HG03565 (cell line): ENCODE results near the gene DPP6.
"Not testable (repeated sequence)": the region's sequence is repeated elsewhere in the genome, so short reads cannot be mapped to it uniquely, and the experiment has no call there.

ENCODE experiments used
- ATAC-seq: cut with Tn5 transposase; IDR thresholded peaks from one replicate; pipeline ENCODE4 v1.9.1; 2021; ENCODE audit warnings: mild to moderate bottlenecking, moderate library complexity; ENCODE audit not compliant: unreplicated experiment

DPP6 gene

GRCh38 chr7:154915600-154915999 is 863.4 kb downstream of the DPP6 start:
- ATAC-seq, result no peak

DNA sequence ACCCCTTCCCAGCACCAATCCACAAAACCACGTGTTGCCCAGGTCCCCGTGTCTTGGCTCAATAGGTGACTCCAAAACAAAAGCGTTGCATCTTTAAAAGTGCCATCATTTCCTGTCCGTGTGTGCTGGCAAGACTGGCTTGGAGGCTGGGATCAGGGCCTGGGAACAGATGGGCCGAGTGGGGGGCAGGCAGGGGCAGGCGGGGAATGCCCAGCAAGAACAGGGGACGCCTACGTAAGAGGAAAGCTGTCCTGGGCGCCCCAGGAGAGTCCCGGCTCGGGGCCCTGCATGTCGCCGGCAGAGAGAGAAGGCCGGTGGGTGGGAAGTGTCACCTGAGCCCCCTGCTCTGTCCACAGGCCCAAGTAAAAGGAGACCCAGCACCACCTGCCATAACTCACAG is 864.2 kb downstream of the DPP6 start:
- no peak for ATAC-seq

DNA sequence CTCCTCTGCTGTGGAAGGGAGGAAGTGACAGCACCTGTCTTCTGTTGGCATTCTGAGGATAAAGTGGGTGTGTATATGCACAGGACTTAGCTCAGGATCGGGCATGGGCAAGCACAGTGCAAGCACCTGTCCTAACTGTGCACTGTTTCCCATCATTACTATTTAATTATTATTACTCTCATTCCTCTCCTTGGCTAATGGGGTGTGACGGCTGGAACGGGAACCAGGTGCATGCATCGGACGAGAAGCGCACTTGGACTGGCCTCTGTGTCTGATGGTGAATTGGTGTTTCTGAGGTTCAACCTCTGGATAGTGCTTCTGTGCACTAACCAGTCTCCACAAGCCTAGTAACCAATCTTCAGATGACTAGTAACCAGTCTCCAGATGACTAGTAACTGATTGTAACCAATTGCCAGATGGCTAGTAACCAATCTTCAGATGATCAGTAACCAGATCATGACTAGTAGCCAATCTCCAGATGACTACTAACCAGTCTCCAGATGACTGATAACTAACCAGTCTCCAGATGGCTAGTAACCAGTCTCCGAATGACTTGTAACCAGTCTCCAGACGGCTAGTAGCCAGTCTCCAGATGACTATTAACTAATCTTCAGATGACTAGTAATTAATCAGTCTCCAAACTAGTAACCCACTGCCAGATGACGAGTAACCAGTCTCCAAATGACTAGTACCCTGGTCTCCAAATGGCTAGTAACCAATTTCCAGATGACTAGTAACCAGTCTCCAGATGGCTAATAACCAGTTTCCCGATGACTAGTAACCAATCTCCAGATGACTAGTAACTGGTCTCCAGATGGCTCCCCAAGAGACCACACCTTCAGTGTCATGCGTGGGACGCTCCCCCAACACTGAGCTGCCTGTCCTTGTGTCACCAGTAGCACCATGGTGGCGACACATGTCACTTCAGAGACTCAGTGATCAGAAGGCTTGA is 864.9 kb downstream of the DPP6 start:
- no peak for ATAC-seq

DNA sequence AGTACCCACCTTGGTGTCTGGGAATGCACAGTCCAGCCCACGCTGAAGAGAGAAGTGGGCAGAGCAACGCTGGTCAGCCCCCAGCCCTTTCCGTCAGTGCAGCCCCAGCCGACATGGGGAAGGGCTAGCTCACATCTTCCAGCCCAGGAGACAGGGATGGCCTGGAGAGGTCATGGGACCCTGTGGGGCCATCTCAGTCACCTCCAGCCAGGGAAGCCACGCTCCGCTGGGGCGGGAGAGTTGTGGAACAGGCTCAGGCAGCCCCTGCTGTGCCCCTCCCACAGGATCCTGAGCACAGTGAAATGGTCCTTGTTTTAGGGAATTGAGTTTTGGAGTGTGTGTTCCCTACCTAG is 865.6 kb downstream of the DPP6 start:
- no peak for ATAC-seq

- no peak for ATAC-seq
Measured at GRCh38 chr7:154918266-154918665, 866.1 kb downstream of the DPP6 start.

- ATAC-seq, result no peak
Measured at GRCh38 chr7:154918741-154919140, 866.5 kb downstream of the DPP6 start.

DNA sequence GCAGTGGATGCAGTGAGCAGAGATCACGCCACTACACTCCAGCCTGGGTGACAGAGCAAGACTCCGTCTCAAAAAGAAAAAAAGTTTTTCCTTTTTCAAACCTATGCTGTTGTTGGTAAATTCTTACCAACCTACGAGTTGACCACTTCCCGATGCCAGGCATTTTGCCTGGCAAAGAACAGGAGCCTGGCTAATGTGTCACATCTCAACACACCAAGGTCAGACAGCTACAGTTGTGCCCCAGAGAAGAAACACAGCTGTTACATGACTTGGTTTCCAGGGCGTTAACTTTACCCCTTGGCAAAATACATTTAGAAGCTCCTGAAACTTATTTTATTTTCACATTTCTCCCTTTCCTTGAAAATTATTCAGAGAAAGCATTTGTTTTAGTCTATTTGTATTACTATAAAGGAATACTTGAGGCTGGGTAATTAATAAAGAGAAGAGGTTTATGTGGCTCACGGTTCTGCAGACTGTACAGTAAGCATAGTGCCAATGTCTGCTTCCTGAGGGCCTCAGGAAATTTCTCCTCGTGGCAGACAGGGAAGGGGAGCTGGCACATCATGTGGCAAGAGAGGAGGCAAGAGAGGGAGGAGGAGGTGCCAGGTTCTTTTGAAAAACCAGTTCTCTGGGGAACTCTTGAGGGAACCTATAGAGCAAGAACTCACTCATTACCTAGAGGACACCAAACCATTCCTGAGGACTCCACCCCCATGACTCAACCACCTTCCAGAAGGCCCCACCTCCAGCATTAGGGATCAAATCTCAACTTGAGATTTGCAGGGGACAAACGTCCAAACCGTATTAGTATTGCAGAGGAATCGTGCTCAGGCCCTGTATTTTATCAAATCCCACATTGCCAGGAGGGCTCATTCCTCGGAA is 867.4 kb downstream of the DPP6 start:
- ATAC-seq, result no peak

DNA sequence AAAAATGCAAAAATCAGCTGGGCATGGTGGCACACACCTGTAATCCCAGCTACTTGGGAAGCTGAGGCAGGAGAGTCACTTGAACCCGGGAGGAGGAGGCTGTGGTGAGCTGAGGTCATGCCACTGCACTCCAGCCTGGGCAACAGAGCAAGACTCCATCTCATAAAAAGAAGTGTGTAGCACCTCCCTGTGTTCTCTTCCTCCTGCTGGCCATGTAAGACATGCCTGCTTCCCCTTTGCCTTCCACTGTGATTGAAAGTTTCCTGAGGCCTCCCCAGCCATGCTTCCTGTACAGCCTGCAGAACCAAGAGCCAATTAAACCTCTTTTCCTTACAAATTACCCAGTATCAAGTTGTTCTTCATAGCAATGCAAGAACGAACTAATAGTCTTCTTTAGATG is 870.3 kb downstream of the DPP6 start:
- ATAC-seq, result not testable (repeated sequence)

- peak; percentile 39 for ATAC-seq
Measured at GRCh38 chr7:154927624-154928125, 875.5 kb downstream of the DPP6 start.

DNA sequence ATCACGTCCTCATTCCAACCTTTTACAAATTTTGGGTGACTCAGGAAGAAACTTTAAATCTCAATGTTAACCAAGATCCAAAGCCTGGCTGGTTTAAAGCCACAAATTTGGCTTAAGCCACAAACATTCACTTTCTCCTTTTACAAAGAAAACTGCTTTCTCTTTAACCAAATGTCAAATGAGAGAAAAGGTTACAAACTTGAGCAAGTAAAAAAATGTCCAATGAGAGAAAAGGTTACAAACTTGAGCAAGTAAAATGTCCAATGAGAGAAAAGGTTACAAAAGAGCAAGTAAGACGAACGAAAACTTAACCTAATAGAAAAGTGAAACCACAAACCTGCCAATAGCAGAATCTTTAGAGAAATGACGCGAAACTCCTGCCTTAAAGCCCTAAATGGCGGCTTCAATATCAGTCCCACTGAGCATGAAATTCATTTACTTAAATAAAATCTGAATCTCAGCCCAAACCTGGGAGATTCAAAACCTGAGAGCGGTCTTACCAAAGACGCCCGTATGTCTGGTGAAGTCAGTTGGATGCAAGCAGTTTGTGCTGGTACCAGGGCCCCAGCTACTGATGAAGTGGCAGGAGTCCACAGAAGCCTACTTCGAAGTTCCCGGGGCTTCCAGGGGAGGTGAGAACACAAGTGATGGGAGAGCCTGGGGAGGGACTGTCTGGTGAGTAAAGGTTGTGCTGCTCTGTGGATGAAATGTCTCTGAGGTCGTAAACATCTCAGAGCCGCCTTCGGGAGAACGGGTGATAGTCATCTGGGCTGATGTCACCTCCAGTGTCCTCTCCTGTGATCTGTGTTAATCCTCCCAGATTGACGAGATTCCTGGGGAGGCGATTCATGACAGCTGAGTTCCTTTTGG is 876.2 kb downstream of the DPP6 start:
- ATAC-seq, result peak; percentile 82

DNA sequence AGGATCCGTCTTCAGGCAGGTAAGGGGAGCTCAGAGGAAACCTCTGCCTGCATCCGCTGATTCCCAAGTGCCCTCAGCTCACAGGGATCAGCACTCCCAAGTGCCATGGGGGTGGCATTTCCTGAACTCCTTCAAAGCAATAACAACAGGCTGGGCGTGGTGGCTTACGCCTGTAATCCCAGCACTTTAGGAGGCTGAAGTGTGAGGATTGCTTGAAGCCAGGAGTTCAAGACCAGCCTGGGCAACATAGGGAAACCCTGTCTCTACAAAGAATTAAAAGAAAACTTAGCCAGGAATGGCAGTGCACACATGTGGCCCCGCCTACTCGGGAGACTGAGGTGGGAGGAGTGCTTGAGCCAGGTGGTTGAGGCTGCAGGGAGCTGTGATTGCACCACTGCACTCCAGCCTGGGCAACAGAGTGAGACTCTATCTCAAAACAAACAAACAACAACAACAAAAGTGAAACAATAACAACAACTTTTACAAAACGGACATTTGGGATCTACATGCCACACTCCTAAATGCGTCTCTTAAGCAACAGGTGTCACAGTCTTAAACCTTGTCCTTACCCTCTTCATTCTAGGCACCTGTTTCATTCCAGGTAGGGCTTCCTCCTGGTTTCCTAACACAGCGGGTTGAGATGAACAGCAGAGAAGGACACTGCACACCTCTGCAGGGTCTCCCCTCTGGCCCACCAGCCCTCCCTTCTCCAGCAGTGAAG is 877.0 kb downstream of the DPP6 start:
- ATAC-seq, result no peak

DNA sequence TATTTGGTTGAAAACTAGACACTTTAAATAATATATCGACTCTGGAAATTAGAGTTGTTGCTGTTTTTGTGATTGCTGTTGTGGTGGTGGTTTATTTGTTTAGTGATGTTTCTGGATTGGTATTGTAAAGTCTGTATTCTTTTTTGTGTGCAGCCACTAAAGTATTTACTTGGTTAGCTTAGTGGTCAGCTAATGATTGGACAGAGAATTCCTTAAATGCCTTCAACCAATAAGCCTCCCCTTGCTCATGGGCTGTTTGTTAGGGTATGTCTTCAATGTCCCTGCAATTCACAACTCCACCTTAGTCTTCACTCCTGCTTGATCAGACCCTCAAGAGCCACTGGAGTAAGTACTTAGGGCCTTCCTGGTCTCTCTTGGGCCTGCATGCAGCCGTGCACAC is 879.7 kb downstream of the DPP6 start:
- ATAC-seq, result no peak

DNA sequence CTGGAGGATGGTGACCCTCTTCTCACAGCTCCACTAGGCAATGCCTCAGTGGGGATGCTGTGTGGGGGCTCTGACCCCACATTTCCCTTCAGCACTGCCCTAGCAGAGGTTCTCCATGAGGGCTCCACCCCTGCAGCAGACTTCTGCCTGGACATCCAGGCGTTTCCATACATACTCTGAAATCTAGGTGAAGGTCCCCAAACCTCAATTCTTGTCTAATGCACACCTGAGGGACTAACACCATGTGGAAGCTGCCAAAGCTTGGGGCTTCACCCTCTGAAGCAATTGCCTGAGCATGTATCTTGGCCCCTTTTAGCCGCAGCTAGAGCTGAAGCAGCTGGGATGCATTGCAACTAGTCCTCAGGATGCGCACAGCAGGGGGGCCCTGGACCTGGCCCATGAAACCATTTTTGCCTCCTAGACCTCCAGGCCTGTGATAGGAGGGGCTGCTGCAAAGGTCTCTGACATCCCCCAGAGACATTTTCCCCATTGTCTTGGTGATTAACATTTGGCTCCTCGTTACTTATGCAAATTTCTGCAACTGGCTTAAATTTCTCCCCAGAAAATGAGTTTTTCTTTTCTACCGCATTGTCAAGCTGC is 882.3 kb downstream of the DPP6 start:
- ATAC-seq, result not testable (repeated sequence)

DNA sequence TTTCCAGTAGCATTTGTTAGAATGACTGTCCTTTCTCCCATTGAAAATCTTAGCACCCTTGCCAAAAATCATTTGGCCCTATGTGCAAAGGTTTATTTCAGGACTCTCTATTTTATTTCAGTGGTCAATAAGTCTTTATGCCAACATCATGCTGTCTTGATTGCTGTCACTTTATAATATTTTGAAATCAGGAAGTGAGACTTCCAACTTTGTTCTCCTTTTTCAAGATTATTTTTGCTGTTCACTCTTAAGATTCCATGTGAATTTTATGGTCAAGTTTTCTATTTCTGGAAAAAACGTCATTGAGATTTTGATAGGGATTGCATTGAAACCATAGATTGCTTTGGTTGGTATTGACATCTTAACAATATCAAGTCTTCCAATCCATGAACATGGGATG is 885.6 kb downstream of the DPP6 start:
- ATAC-seq, result no peak

DNA sequence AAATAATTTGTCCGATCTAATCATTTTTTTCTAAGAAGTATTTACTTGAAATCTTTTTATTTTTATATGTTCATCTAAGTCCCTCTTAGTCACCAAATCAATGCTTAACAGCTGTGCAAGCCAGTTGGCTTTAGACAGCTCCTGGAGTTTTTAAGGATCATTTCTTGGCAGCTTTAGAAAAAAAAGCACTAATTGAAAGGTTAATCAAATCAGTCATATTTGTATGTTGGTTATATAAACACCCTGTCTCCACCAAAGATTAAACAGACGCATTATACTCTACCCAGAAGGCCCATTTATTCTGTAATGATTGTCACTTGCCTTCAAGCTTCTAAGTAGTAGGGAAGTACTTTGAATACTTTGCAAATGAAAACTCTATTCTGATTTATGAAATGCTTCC is 890.5 kb downstream of the DPP6 start:
- no peak for ATAC-seq
